EH (cell line): ENCODE measurements around the gene CDHR4.
"Not testable (repeated sequence)": the region's sequence is repeated elsewhere in the genome, so short reads cannot be mapped to it uniquely, and the experiment has no call there.

ENCODE experiments used
- DNase-seq: peaks from one replicate; pipeline ENCODE4 v3.0.0-alpha.2; 2015; ENCODE audit warnings: low read depth

Gene CDHR4

GRCh38 chr3:49803465-49804140 lies 3.9 kb upstream of the CDHR4 start:
- DNase-seq: no peak

- DNase-seq: peak; percentile 83
Observed at GRCh38 chr3:49802719-49803464, 3.2 kb upstream of the CDHR4 start, which contains the start of gene INKA1. Gene INKA1 (plus strand): TSS chr3:49803261. CDS start chr3:49803393, 132 bp downstream.

GRCh38 chr3:49801160-49801559 lies 1.5 kb upstream of the CDHR4 start:
- no peak for DNase-seq

- DNase-seq: no peak
Observed at GRCh38 chr3:49799105-49799504, 568 bp downstream of the CDHR4 start.

- no peak for DNase-seq
Observed at GRCh38 chr3:49794926-49795905, 4.5 kb downstream of the CDHR4 start.

- DNase-seq: no peak
Observed at GRCh38 chr3:49794431-49794830, 5.2 kb downstream of the CDHR4 start.

- DNase-seq: no peak
Observed at GRCh38 chr3:49793486-49794085, 6.1 kb downstream of the CDHR4 start.

- DNase-seq: no peak
Observed at GRCh38 chr3:49792371-49793150, 7.1 kb downstream of the CDHR4 start.

GRCh38 chr3:49791571-49791970 lies 8.1 kb downstream of the CDHR4 start:
- peak; percentile 37 for DNase-seq

- DNase-seq: peak; percentile 79
Observed at GRCh38 chr3:49790626-49791411, 8.9 kb downstream of the CDHR4 start.

GRCh38 chr3:49788056-49788455 lies 11.6 kb downstream of the CDHR4 start:
- no peak for DNase-seq

- no peak for DNase-seq
Observed at GRCh38 chr3:49787536-49787935, 12.1 kb downstream of the CDHR4 start.

GRCh38 chr3:49787182-49787464 lies 12.6 kb downstream of the CDHR4 start:
- DNase-seq: no peak

GRCh38 chr3:49786357-49787181 lies 13.1 kb downstream of the CDHR4 start, which contains the start of gene IP6K1:
Gene IP6K1 (minus strand): TSS chr3:49786542. CDS start chr3:49748040, 38,502 bp downstream.
- peak; percentile 100 for DNase-seq

GRCh38 chr3:49785565-49786356 lies 13.9 kb downstream of the CDHR4 start:
- DNase-seq: peak; percentile 59

- DNase-seq: not testable (repeated sequence)
Observed at GRCh38 chr3:49782277-49782676, 17.4 kb downstream of the CDHR4 start.

GRCh38 chr3:49781415-49782199 lies 18.1 kb downstream of the CDHR4 start:
- no peak for DNase-seq

- DNase-seq: not testable (repeated sequence)
Observed at GRCh38 chr3:49780975-49781365, 18.7 kb downstream of the CDHR4 start.
